ENCODE data around the gene OR10AD1. TPM values are rescaled to one million over a fixed set of nuclear protein-coding genes. Genes with fewer than 3 reads are reported as not detected.
"Not testable (repeated sequence)": the region's sequence is repeated elsewhere in the genome, so short reads cannot be mapped to it uniquely, and the experiment has no call there.

Gene OR10AD1
- polyA plus RNA-seq (ENCODE audit: insufficient read length in 3 of 3) = under 1 TPM; 0.10 to 0.40 (median 0.36) TPM

GRCh38 chr12:48203192-48203591, at the start of gene OR10AD1:
TSS of gene OR10AD1 (minus strand) at chr12:48203292. CDS start at chr12:48203292, 0 bp downstream.
- no peak for DNase-seq (ENCODE audit: low read depth in 3 of 3, low spot score in 2 of 3)

DNA sequence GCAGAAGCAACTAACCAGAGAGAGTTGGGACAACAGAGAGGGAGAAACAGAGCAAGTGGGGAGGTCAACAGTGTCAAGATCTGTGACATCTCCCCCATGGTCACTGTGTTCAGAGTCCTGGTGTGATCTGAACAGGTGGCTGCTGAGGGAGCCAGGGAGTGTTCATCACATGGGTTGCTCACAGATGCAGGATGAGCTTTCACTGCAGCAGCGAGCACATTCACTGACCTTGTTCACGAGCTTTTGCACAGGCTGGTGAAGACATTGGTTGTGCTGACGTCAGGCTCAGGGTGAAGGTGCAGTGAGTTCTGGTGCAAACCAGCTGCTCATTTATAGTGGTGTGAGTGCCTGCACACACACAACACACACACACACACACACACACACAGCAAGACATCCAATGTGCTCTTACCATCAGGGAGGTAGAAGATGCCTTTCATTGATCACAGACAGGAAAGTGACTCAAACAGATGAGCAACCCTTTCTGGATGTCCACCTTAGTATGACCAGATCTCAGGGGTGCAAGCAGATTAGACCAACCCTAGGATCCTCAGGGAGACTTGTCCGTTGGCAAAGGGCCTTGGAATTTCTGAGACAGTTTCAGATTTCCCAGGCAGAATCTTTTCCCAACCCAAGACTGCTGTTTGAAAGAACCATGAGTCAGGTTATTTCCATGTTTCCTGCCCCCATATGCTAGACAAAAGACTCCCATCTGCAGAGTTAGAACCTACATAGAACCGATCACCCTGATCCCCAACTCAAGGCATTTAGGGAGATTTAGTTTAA, 44.3 kb upstream of the OR10AD1 start:
- DNase-seq (ENCODE audit: low read depth in 3 of 3, low spot score in 2 of 3) = no peak

DNA sequence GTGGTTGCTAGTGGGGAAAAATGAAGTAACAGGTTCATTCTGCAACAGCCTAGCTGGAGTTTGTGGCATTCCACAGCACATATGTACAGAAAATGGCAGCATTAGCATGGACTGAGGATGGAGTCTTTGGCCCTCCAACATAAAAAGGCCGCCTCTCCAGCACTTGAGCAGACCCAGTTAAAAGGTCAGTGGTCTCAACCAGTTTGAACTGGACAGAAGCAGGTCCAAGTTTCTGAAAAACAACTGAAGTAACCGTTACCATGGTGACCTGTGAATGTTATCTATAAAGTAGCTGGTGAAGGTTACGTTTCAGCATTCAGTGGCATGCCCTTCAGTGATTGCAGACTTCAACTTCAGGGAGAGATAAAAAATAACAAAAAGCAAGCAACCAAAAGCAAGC, 34.1 kb upstream of the OR10AD1 start:
- DNase-seq (ENCODE audit: low read depth in 3 of 3, low spot score in 2 of 3) = no peak

GRCh38 chr12:48235796-48236333, 32.8 kb upstream of the OR10AD1 start:
- no peak for DNase-seq (ENCODE audit: low read depth in 3 of 3, low spot score in 2 of 3)

- DNase-seq (ENCODE audit: low read depth in 3 of 3, low spot score in 2 of 3) = not testable (repeated sequence)
These were observed 28.3 kb upstream of the OR10AD1 start for GRCh38 chr12:48231169-48231958.

GRCh38 chr12:48224533-48224932, 21.4 kb upstream of the OR10AD1 start:
- not testable (repeated sequence) for DNase-seq (ENCODE audit: low read depth in 3 of 3, low spot score in 2 of 3)

DNA sequence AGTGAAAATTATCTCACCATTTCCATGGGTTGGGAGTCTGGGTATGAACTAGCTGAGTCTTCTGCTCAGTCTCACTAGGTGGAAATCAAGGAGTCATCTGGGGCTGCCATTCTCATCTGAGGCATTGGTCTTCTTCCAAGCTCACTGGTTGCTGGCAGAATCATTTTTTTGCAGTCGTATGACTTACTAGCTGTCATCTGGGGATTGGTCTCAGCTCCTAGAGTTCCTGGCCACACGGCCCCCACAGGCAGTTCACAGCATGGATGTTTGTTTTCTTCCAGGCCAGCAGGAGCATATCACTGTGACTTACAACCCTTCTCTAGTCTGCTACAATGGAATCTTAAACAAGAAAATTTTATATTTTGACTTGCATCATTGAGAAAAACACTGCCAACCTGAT, 18.6 kb upstream of the OR10AD1 start:
- DNase-seq (ENCODE audit: low read depth in 3 of 3, low spot score in 2 of 3) = no peak

DNA sequence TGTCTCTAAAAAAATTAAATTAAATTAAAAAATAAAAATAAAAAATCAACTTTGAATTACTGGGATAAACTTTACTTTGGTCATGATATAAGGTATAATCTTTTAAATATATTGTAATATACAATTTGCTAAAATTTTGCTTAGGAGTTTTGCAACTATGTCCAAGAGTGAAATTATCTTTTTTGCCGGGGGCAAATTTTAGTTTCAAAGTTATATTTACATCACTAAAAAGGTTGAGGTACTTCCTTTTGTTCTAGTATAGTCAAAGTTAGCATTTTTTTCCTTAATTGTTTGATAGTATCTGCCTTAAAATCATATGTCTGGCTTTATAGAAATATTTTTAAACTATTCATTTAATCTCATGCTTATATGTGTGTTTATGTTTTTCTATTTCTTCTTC, 17.6 kb upstream of the OR10AD1 start:
- DNase-seq (ENCODE audit: low read depth in 3 of 3, low spot score in 2 of 3) = no peak

DNA sequence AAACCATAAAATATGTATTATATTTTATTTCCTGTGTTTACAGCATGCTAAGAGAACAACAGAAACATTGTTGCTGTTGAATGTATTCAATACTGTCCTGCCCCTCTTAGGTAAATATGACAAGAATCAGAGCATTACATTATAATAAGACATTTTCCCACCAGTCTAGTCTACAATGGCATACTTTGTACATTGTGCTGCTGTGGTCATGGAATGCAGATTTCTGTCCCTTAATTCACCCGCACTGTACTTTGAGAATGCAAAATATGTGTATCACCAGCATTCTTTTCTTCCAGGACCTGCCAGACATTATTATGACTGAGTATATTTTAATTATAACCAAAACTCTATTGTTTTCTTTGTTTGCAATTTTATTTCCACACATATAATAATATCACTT, 16.5 kb upstream of the OR10AD1 start:
- no peak for DNase-seq (ENCODE audit: low read depth in 3 of 3, low spot score in 2 of 3)

DNA sequence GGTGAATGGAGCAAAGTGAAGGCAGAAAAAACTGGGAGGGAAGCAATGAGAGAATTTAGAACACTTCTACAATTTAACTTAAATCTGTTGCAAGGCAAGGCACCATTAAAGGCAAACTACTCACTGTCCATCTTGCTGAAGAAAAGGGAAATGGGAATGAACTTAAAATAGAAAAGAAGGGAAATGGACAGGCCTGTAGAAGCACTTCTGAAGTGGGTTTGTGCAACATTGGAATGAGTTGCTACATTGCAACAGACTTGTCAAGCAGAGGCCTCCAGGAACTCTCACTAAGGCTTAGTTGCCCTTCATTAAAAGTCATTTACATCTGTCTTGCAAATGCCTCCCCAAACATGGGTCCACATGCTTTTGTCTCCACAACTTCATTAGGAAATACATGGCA, 13.7 kb upstream of the OR10AD1 start:
- DNase-seq (ENCODE audit: low read depth in 3 of 3, low spot score in 2 of 3) = no peak

DNA sequence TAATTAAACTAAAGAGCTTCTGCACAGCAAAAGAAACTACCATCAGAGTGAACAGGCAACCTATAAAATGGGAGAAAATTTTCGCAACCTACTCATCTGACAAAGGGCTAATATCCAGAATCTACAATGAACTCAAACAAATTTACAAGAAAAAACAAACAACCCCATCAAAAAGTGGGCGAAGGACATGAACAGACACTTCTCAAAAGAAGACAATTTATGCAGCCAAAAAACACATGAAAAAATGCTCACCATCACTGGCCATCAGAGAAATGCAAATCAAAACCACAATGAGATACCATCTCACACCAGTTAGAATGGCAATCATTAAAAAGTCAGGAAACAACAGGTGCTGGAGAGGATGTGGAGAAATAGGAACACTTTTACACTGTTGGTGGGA, 6.4 kb upstream of the OR10AD1 start:
- not testable (repeated sequence) for DNase-seq (ENCODE audit: low read depth in 3 of 3, low spot score in 2 of 3)

DNA sequence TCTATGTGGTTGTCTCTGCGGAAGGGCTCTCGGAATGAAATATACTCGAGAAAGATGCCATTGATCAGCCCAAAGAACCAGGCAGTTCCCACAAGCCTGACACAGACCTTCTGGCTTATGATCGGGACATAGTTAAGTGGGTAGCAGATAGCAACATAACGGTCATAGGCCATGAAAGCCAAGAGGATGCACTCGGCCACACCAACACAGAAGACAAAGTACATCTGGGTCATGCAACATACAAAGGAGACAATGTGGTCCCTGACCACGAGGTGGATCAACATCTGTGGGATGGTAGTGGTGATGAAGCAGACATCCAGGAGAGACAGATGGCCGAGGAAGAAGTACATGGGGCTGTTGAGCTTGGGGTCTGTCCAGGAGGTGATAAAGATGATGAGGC, 326 bp downstream of the OR10AD1 start:
- no peak for DNase-seq (ENCODE audit: low read depth in 3 of 3, low spot score in 2 of 3)

DNA sequence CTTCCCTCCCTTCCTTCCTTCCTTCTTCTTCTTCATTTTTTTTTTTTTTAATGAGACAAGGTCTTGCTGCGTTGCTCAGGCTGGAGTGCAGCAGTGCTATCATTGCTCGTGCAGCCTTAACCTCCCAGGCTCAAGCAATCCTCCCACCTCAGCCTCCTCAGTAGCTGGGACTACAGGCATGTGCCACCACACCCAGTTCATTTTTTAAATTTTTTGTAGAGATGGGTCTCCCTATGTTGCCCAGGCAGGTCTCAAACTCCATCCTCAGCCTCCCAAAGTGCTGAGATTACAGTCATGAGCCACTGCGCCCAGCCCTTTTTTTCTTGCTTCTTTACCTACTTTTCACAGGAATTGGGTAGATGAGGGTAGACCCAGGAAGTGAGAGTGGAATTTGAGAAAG, 1.6 kb downstream of the OR10AD1 start:
- DNase-seq (ENCODE audit: low read depth in 3 of 3, low spot score in 2 of 3) = no peak

DNA sequence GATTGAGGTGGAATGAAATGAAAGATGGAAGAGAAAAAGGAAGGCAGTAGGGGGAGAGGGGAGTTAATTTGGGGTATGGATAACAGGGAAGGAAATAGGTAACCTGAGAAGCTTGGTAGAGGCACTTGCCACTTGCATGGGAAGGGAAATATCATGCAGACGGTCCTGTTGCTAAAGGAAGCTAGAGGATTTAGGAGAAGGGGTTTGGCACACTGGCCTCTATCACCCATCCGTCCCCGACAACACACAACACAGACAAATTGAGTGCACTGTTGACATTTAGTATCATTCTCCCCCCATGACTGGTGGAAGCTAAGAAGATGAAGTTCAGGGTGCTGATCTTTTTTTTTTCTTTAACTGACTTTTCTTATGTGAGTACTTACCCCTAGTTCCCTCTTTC, 2.0 kb downstream of the OR10AD1 start:
- no peak for DNase-seq (ENCODE audit: low read depth in 3 of 3, low spot score in 2 of 3)

DNA sequence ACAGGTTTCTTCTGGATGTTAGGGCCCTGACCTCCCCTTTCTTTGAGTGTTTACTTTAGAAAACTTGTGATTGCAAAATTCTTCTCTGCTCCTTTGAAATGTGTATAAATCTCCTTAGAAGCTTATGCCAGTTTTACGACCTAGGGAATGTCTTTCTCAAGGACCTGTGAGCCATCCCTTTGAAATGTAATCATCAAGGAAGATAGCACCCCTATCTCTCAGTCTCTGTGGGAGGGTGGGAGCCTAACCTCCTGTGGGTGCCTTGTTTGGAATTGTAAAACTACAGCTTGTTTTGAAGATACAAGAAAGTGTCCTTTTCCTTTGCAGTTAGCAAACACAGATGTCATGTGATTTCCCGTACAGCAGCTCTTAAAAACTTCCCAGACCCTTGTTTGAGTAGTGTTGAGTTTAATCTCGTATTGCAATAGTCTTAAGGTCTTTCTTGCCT, 3.3 kb downstream of the OR10AD1 start:
- DNase-seq (ENCODE audit: low read depth in 3 of 3, low spot score in 2 of 3) = no peak

- DNase-seq (ENCODE audit: low read depth in 3 of 3, low spot score in 2 of 3) = no peak
These were observed 4.1 kb downstream of the OR10AD1 start for GRCh38 chr12:48198985-48199384.

DNA sequence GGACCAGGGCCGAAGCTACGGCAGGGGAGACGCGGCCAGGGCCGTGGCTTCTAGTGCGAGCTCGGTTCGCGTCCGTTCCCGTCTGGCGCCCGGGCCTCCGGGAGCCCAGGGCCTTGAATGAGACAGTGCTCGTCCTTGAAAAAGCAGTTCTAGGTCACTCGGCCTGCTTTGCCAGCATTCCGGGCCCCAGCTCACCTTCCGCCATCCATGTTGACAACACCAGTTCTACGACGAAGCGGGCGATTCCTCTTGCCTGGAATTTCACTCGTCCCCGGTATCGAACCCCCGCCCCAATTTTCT, 4.5 kb downstream of the OR10AD1 start:
- no peak for DNase-seq (ENCODE audit: low read depth in 3 of 3, low spot score in 2 of 3)

- peak; percentile 86 to 91 (median 90) for DNase-seq (ENCODE audit: low read depth in 3 of 3, low spot score in 2 of 3)
These were observed 5.0 kb downstream of the OR10AD1 start for GRCh38 chr12:48197971-48198671.

DNA sequence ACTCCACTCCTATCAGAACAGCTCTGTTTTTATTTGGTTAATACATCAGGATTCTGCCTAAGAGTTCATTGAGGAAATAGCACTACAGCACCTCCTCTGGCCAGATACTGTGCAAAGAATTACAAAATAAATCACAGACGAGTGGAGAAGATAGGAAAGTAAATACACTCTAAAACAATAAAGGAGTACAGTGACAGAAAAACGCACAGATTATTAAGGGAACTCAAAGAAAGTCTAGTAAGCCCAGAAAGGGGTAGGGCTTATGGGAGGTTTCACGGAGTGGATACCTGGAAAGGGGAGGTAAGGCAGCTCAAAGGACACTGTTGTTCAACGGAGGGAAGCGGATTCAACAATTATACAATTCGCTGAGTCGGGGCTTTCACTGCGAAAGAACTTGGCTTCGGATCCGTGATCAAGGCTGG, 5.5 kb downstream of the OR10AD1 start:
- DNase-seq (ENCODE audit: low read depth in 3 of 3, low spot score in 2 of 3) = peak in 1 of 3 donors; percentile 50

DNA sequence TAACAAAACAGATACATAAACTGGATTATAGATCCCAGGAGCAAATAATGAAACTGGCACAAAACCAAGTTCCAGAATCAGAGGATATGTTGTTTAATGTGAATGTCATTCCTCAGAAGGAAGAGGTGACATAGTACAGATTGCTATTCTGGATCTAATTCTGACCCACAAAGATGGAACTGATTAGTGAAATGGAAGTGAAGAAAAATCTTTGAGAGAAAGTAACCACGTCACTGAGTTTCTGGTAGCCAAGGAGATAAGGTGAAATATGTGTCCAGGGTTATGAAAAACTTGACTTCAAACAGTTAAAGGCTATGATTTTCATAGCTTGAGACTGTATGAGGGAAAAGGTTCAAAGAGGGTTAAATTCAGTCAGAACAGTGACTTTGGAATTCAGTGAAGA, 8.3 kb downstream of the OR10AD1 start:
- no peak for DNase-seq (ENCODE audit: low read depth in 3 of 3, low spot score in 2 of 3)

DNA sequence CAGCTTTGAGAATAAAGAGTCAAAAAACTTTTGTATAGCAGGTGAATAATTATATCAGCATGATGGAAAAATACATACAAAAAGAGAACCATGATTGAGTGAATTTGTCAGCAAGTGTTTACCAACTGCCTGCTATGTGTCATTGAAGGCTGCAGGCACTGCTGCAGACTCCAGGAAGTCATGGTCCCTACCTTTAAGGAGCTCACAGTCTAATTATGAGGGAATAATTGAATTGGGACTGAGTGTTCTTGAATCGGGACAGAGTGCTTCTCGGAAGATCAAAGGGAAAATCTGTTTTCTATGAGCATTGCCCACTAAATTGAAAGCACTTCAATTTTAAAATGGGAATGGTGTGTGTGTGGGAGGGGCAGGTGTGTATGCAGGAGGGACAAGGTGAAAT, 9.5 kb downstream of the OR10AD1 start:
- no peak for DNase-seq (ENCODE audit: low read depth in 3 of 3, low spot score in 2 of 3)
